Measurements from ENCODE around the gene JPH3. TPM values are rescaled to one million over a fixed set of nuclear protein-coding genes. Genes with fewer than 3 reads are reported as not detected.

Gene JPH3
- total RNA-seq (2014; rRNA removed; shearing (Covaris generic)), result 0.11 TPM in 1 of 2 replicates, not detected in the other

DNA sequence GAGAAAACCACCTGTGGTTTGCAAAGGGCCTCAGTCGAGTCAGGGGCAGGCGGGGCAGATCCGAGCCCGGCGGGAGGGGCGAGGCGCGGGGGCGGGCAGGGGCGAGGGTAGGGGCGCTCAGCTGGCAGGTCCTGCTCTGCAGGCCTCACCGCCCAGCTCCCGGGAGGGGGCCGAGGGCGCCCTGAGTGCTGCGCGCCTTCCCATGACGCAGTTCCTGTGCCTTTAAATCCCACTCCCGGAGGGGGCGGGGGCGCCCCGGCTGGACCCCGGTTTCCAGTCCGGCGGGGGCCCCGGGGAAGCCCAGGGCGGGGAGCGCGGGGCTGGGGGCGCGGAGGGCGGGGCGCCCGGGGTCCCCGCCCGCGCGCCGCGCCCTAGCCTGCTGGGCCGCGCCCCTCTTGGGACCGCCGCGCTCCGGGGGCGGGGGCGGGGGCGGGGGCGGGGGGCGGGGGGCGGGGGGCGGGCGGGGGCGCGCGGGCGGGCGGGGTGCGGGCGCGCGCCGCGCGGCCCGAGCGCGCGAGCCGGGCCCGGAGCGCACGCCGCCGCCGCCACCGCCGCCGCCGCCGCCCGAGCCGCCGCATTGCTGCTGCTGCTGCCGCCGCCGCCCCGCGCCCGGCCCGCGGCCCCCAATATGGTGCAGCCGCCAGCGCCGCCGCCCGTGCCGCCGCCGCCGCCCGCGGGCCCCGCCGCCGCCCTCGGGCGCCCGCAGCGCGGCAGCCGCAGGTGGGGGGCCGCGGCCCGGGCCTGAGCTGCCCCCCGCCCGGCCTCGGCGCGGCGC lies at the start of gene JPH3:
JPH3 (plus strand) TSS at position 508 of the 775 bp plus-strand sequence. CDS start 639 bp downstream, outside the sequence.
- Histone ChIP-seq H3K27me3 (replicated peaks) (peaks cover 73% of the 10 kb centered on the region), H3K4me1 (replicated peaks) (peaks cover 4% of the 10 kb centered on the region), H3K36me3 (no peaks in the 10 kb centered on the region), H3K27ac (no peak within 1 kb of the TSS), H3K9me3 (replicated peaks) (0 out of 2 replicates have a peak, but pooled peaks cover 4% of the 10 kb centered on the region), H3K4me3 (no peak within 1 kb of the TSS)
- no peak for DNase-seq (ENCODE audit: low read depth in 1 of 2, low spot score in 2 of 2)

DNA sequence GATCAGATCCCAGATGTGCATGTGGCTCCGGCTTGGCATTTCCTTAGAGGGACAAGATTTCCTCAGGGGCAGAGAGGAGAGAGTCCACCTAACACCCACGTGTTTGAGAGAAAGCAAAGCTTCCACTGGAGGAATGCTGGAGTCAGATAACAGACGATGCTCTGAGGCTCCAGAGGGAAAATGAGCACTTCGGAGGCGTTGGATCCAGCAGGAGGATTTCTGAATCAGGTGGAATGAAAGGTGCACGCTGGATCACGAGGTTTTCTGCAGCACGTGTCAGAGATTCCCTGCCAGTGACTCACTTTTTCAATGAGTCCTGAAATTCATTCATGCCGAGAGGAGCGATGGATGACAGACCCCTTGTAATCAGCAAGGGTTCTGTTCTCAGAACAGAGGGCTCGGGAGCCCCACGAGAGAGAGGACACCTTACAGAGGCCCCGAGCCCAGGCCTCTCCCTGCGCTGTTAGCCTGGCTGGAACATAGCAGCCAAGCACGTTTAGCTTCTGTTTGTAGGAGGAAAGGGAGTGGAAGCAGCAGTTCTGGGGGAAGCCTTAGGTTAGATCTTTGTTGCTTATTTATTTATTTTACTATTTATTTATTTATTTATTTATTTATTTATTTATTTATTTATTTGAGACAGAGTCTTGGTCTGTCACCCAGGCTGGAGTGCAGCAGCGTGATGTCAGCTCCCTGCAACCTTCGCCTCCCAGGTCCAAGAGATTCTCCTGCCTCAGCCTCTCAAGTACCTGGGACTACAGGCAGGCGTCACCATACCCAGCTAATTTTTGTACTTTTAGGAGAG lies 49.3 kb upstream of the JPH3 start:
- Histone ChIP-seq H3K9me3 (replicated peaks) (no peaks in the 10 kb centered on the region; the same call in 1 of the 2 replicates), H3K4me3 (no peak overlapping the region), H3K27me3 (replicated peaks) (no peaks in the 10 kb centered on the region), H3K4me1 (replicated peaks) (peaks cover 14% of the 10 kb centered on the region), H3K36me3 (no peaks in the 10 kb centered on the region), H3K27ac (no peak overlapping the region)
- DNase-seq (ENCODE audit: low read depth in 1 of 2, low spot score in 2 of 2), result no peak

DNA sequence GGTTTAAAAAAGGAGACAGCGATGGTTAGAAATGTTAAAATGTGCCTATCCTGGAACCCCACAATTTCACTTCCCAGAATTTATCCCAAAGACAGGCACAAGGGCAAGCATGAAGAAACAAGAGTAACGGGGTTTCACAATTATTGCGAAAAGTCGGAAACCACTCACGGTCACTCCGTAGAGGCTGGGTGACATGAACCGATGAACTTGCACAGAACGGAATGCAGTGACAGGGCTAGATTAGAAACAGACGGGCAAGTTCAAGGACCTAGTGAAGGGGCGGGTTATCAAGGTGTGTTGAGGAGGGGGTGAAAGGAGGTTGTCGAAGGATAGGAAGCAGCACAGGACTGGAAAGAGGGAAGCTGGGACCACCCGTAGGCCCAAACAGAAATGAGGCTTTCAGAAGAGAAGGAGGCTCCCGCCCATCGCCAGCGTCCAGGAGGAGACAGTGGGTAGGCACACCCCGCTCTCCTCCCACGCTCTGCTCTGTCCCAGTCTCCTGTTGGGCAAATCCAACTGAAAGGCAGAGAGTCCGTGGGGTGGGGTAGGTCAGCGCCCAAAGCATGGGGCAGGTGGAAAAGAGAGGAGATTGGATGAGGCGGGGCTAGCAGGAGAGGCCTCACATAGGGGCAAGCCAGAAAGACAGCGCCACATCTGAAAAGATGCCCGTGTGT lies 47.4 kb upstream of the JPH3 start:
- no peak for DNase-seq (ENCODE audit: low read depth in 1 of 2, low spot score in 2 of 2)
- Histone ChIP-seq H3K27me3 (replicated peaks) (no peaks in the 10 kb centered on the region), H3K4me1 (replicated peaks) (peaks cover 19% of the 10 kb centered on the region), H3K27ac (no peak overlapping the region), H3K9me3 (replicated peaks) (no peaks in the 10 kb centered on the region; the same call in 1 of the 2 replicates), H3K36me3 (no peaks in the 10 kb centered on the region), H3K4me3 (no peak overlapping the region)

DNA sequence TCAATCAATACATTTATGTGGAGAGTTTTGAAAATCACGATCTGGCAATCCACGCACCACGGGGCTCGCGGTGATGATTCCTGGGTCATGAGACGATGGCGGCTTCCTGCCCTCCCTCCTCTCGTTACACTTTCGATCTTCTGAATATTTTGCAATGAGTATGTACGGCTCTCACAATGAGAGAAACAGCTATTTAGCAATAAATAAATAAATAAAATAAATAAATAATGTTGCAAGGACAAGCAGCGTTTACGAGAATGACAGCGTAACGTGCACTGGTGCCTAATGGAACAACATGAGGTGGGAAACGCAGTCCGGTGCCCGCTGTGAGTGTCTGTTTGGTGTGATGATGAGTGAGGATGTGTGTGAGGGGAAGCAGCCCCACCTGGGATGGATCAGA lies 46.7 kb upstream of the JPH3 start:
- no peaks in the 10 kb centered on the region for H3K9me3 ChIP-seq (replicated peaks)
- H3K27ac ChIP-seq, result no peak overlapping the region
- DNase-seq (ENCODE audit: low read depth in 1 of 2, low spot score in 2 of 2), result no peak
- H3K4me3 ChIP-seq, result no peak overlapping the region
- H3K4me1 ChIP-seq (replicated peaks), result peaks cover 21% of the 10 kb centered on the region
- no peaks in the 10 kb centered on the region for H3K27me3 ChIP-seq (replicated peaks)
- H3K36me3 ChIP-seq, result no peaks in the 10 kb centered on the region

DNA sequence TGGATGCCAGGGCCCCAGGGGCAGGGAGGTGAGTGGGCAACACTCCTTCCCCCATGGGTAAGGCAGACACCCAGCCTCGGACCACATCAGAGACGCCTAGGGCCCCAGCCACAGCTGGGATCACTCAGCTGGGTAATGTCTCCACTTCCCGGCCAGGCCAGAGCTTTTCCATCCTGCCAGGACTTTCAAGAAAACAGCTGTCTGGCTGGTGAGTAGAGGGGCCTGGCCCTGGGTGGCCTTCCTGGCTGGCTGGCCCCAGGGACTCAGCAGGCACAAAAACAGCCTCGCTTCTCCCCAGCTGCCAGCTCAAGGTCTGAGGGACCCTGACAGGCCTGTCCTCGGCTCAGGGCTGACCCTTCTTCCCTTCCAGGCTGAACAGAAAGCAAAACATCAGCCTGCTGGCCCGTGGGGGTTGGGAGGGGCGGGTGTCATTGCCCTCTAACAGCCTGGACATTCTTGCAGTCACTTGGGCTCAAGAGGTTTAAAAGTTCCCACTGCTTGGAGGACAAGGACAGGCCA lies 45.3 kb upstream of the JPH3 start:
- H3K4me3 ChIP-seq, result no peak overlapping the region
- H3K27ac ChIP-seq, result no peak overlapping the region
- peaks cover 22% of the 10 kb centered on the region for H3K4me1 ChIP-seq (replicated peaks)
- DNase-seq (ENCODE audit: low read depth in 1 of 2, low spot score in 2 of 2), result no peak
- no peaks in the 10 kb centered on the region for H3K36me3 ChIP-seq
- H3K9me3 ChIP-seq (replicated peaks), result no peaks in the 10 kb centered on the region
- no peaks in the 10 kb centered on the region for H3K27me3 ChIP-seq (replicated peaks)

DNA sequence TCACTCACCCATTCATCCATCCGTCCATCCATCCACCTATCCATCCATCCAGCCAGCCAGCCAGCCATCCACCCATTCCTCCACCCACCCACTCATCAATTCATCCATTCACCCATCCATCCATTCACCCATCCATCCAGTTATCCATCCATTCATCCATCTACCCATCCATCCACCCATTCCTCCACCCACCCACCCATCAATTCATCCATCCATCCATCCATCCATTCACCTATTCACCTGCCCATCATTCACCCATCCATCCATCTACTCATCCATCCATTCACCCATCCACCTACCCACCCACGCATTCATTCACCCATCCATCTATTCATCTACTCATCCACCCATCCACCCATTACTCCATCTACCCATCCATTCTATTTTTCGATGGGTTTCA lies 43.6 kb upstream of the JPH3 start:
- no peak for DNase-seq (ENCODE audit: low read depth in 1 of 2, low spot score in 2 of 2)
- Histone ChIP-seq H3K4me1 (replicated peaks) (peaks cover 19% of the 10 kb centered on the region), H3K9me3 (replicated peaks) (no peaks in the 10 kb centered on the region), H3K27ac (no peak overlapping the region), H3K27me3 (replicated peaks) (no peaks in the 10 kb centered on the region), H3K4me3 (no peak overlapping the region), H3K36me3 (no peaks in the 10 kb centered on the region)

DNA sequence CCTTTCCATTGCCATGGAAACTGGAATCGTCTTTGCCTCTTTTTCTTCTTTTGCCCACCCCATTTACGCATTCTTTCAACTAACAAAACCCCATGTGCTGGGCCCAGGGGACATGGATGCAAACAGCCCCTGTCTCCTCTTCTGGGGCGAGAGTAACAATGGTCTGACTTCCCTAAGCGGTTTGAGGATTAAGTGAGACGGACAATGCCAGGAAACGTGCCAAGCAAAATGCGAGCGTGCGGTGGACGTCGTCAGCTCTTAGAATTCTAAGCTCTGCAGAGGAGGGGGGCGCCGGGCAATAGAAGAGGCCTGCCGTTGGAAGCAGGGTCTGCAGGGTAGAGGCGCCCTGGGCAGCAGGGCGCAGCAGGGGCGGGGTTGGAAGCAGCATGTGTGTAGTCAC lies 42.4 kb upstream of the JPH3 start:
- no peak overlapping the region for H3K27ac ChIP-seq
- H3K9me3 ChIP-seq (replicated peaks), result no peaks in the 10 kb centered on the region
- H3K4me3 ChIP-seq, result no peak overlapping the region
- H3K36me3 ChIP-seq, result no peaks in the 10 kb centered on the region
- DNase-seq (ENCODE audit: low read depth in 1 of 2, low spot score in 2 of 2), result peak; percentile 58 to 62
- peaks cover 19% of the 10 kb centered on the region for H3K4me1 ChIP-seq (replicated peaks)
- H3K27me3 ChIP-seq (replicated peaks), result no peaks in the 10 kb centered on the region

DNA sequence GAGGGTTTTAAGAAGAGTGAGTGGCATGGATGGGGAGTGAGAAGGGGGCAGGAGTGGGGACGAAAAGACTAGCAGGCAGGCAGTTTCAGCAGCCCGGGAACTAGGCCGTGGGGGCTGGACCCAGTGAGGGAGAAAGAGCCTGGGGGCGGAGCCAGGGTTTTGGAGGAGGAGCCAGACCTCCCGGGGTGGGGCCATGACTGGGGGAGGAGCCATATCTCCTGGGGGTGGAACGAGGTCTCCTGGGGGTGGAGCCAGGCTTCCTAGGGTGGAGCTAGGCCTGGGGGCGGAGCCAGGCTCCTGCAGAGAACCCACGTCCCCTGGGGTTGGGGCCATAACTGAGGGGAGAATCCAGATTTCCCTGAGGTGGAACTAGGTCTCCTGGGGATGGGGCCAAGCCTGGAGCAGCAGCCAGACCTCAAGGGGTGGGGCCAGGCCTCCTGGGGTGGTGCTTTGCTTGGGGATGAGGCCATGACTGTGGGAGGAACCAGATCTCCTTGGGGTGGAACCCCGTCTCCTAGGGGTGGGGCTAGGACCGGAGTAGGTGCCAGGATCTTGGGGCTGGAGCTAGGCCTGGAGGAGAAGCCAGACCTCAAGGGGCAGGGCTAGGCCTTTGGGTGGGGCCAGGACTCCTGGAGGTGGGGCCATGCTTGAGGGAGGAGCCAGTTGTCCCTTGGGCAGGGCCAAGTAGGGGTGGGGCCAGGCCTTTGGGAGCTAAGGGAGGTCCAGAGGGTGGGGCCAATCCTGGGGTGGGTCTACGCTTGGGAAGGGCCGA lies 41.7 kb upstream of the JPH3 start:
- Histone ChIP-seq H3K36me3 (no peaks in the 10 kb centered on the region), H3K9me3 (replicated peaks) (no peaks in the 10 kb centered on the region), H3K27ac (no peak overlapping the region), H3K4me3 (no peak overlapping the region), H3K4me1 (replicated peaks) (peaks cover 19% of the 10 kb centered on the region), H3K27me3 (replicated peaks) (no peaks in the 10 kb centered on the region)
- peak; percentile 39 to 76 for DNase-seq (ENCODE audit: low read depth in 1 of 2, low spot score in 2 of 2)

DNA sequence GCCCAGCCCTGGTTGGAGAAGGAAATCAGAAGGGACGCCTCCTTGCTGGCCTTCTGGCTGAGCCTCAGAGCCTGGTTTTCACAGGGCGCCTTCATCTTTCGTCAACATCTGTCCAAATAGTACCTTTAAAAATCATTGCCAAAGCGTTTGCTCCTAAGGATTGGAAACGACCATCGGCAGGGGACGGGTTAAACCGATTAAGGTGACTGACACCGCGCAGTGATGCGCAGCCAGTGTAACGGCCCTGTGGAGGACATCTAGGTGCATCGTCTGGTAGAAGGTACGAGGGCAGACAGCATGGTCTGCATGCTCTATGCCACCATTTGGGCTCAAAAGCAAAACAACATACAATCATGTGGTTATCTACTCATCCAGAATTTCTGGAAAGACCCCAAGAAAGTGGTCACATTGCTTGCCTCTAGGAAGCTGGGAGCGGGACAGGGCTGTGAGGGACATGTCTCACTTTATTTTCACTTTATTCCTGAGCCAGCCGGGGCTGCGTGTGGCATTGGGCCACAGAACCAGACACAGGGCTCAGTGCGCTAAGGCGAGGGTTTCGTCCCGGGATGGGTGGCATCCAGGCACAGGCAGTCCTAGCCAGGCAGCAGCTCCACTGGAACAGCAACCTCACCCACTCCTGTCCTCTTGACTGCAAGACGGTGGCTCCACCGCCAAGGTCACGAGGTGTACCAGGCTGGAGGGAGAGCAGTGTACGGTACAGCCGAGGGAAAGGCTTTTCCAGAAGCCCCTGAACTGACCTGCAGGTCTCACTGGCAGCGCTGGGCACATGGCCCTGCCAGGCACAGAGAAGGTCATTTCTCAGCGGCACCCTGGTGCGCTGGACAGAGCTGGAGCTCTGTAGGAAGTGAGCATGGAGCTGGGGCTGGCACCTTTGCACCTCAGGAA lies 40.9 kb upstream of the JPH3 start:
- no peak for DNase-seq (ENCODE audit: low read depth in 1 of 2, low spot score in 2 of 2)
- H3K36me3 ChIP-seq, result no peaks in the 10 kb centered on the region

DNA sequence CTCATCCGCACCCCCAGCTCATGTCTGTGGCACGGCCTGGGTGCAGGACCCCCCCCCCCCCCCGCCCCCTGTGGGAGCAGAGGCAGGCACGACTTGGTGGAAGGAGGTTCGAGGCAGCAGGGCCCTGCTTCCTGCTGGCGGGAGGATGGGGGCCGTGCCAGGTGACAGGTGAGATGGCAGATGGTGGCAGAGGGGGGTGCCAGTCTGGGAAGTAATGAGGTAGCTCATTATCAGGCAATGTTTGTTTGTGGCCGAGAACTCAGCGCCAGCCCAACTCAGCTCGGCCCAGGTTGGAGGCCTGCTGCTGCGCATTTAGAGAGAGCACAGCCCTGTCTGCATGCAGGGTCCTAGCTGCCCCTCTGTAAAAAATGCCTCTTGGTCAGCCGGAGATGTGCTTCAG lies 40.1 kb upstream of the JPH3 start:
- no peaks in the 10 kb centered on the region for H3K27me3 ChIP-seq (replicated peaks)
- no peak overlapping the region for H3K27ac ChIP-seq
- H3K4me1 ChIP-seq (replicated peaks), result peaks cover 14% of the 10 kb centered on the region
- DNase-seq (ENCODE audit: low read depth in 1 of 2, low spot score in 2 of 2), result no peak
- H3K9me3 ChIP-seq (replicated peaks), result no peaks in the 10 kb centered on the region
- no peaks in the 10 kb centered on the region for H3K36me3 ChIP-seq
- no peak overlapping the region for H3K4me3 ChIP-seq

More for the DNA sequence above, 40.9 kb upstream of the JPH3 start:
- Histone ChIP-seq H3K4me3 (no peak overlapping the region), H3K9me3 (replicated peaks) (no peaks in the 10 kb centered on the region), H3K4me1 (replicated peaks) (peaks cover 19% of the 10 kb centered on the region), H3K27me3 (replicated peaks) (no peaks in the 10 kb centered on the region), H3K27ac (no peak overlapping the region)

DNA sequence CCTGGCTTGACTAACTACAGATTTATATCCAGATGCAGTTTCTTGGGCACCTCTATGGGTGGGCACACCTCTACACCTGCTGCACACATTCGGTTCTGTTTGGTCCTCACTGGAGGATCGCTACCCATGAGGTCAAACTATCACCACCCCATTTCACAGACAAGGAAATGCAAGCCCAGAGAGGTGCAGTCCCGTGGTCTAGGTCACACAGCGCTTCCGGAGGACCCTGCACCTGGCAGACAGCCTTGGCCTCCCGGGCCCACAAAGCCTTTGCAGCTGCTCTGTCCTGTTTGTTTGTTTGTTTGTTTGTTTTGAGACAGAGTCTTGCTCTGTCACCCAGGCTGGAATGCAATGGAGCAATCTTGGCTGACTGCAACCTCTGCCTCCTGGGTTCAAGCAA lies 39.3 kb upstream of the JPH3 start:
- peaks cover 14% of the 10 kb centered on the region for H3K4me1 ChIP-seq (replicated peaks)
- no peaks in the 10 kb centered on the region for H3K27me3 ChIP-seq (replicated peaks)
- no peak overlapping the region for H3K27ac ChIP-seq
- no peak for DNase-seq (ENCODE audit: low read depth in 1 of 2, low spot score in 2 of 2)
- no peaks in the 10 kb centered on the region for H3K9me3 ChIP-seq (replicated peaks)
- H3K4me3 ChIP-seq, result no peak overlapping the region
- H3K36me3 ChIP-seq, result no peaks in the 10 kb centered on the region

DNA sequence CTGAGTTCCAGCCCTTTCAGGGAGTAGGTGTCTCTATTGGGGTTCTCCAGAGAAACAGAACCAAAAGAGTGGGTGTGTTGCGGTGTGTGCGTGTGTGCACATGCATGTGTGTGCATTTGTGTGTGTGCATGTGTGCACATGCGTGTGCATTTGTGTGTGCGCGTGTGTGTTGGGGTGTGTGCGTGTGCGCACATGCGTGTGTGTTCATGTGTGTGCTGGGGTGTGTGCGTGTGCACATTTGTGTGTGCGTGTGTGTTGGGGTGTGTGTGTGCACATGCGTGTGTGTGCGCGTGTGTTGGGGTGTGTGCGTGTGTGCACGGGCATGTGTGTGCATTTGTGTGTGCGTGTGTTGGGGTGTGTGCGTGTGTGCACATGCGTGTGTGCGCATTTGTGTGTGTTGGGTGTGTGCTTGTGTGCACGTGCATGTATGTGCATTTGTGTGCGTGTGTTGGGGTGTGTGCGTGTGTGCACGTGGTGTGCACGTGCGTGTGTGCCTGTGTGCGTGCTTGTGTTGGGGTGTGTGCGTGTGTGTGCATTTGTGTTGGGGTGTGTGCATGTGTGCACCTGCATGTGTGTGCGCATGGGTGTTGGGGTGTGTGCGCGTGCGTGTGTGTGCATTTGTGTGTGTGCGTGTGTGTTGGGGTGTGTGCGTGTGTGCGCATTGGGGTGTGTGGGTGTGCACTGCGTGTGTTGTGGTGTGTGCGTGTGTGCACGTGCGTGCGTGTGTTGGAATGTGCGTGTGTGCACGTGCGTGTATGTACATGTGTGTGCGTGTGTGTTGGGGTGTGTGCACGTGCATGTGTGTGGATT lies 38.4 kb upstream of the JPH3 start:
- Histone ChIP-seq H3K4me1 (replicated peaks) (peaks cover 14% of the 10 kb centered on the region), H3K4me3 (no peak overlapping the region), H3K36me3 (no peaks in the 10 kb centered on the region), H3K27me3 (replicated peaks) (no peaks in the 10 kb centered on the region), H3K9me3 (replicated peaks) (no peaks in the 10 kb centered on the region), H3K27ac (no peak overlapping the region)
- DNase-seq (ENCODE audit: low read depth in 1 of 2, low spot score in 2 of 2), result no peak
